ENCODE data around the gene SPAG16.

DNA sequence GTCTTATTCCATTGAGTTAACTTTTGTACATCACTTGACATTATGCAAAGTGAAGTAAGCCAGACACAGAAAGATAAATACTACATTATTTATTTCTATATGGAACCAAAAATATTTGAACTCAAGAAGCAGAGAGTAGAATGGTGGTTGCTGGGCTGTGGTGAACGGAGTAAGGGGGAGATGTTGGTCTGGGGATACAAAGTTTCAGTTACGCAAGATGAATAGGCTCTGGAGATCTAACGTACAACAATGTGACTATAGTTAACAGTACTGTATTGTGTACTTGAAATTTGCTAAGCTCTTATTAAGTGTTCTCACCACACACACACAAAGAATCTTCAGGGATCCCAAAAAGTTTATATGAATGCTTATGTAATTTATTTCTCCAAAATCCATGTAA is 1001.7 kb downstream of the SPAG16 start:
- TF ChIP-seq, protein P1, sequence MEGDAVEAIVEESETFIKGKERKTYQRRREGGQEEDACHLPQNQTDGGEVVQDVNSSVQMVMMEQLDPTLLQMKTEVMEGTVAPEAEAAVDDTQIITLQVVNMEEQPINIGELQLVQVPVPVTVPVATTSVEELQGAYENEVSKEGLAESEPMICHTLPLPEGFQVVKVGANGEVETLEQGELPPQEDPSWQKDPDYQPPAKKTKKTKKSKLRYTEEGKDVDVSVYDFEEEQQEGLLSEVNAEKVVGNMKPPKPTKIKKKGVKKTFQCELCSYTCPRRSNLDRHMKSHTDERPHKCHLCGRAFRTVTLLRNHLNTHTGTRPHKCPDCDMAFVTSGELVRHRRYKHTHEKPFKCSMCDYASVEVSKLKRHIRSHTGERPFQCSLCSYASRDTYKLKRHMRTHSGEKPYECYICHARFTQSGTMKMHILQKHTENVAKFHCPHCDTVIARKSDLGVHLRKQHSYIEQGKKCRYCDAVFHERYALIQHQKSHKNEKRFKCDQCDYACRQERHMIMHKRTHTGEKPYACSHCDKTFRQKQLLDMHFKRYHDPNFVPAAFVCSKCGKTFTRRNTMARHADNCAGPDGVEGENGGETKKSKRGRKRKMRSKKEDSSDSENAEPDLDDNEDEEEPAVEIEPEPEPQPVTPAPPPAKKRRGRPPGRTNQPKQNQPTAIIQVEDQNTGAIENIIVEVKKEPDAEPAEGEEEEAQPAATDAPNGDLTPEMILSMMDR (conservative IDR thresholded peaks at IDR 0.05) = no peak
- TF ChIP-seq ZFX (IDR thresholded peaks at IDR 0.05) = no peak
